ENCODE results near the gene SFTPD.

The SFTPD gene

GRCh38 chr10:79979310-79979975 is 30.5 kb upstream of the SFTPD start:
- TF ChIP-seq, protein P1, sequence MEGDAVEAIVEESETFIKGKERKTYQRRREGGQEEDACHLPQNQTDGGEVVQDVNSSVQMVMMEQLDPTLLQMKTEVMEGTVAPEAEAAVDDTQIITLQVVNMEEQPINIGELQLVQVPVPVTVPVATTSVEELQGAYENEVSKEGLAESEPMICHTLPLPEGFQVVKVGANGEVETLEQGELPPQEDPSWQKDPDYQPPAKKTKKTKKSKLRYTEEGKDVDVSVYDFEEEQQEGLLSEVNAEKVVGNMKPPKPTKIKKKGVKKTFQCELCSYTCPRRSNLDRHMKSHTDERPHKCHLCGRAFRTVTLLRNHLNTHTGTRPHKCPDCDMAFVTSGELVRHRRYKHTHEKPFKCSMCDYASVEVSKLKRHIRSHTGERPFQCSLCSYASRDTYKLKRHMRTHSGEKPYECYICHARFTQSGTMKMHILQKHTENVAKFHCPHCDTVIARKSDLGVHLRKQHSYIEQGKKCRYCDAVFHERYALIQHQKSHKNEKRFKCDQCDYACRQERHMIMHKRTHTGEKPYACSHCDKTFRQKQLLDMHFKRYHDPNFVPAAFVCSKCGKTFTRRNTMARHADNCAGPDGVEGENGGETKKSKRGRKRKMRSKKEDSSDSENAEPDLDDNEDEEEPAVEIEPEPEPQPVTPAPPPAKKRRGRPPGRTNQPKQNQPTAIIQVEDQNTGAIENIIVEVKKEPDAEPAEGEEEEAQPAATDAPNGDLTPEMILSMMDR (IDR thresholded peaks at IDR 0.05), result no peak
- no peak for DNase-seq (ENCODE audit: low spot score)
- no peak overlapping the region for H3K4me3 ChIP-seq
- H3K27ac ChIP-seq, result no peak overlapping the region

- no peak for DNase-seq (ENCODE audit: low spot score)
- H3K4me3 ChIP-seq, result no peak overlapping the region
- TF ChIP-seq, protein P1 (IDR thresholded peaks at IDR 0.05), result no peak
- H3K27ac ChIP-seq, result no peak overlapping the region
These were observed 28.1 kb upstream of the SFTPD start for GRCh38 chr10:79976999-79977398.

GRCh38 chr10:79970062-79970461 is 21.2 kb upstream of the SFTPD start:
- TF ChIP-seq, protein P1 (IDR thresholded peaks at IDR 0.05), result no peak
- H3K27ac ChIP-seq, result no peak overlapping the region
- no peak overlapping the region for H3K4me3 ChIP-seq
- DNase-seq (ENCODE audit: low spot score), result no peak

DNA sequence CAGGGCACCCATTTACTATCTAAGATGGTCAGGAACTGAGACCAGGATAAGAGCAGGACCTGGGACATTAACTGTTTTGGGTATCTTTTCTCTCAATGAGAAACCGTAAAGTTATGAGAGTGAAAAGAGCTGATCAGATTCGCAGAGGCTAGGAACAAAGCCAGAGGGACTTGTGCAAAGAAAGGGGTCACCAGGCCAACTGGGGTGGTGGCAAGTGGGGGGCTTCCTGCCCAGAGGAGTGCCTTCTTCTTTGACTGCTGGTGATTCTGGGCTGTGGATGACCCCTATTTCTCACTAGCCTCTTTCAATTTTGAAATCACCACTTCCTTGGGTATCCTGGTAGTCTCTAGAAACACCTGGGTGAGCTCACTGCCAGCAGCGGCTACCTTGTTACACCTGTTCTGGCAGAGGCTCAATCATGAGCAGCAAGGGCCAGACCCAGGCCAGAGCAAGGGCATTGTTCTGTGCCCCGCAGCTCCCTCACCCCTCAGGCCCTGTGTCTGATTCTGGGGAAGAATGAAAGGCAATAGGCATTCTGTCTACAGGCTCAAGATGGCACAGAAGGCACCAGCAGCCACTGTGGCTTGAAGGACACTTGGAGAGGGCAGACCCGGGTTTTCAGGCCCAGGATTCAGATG is 999 bp downstream of the SFTPD start:
- TF ChIP-seq, protein P1 (IDR thresholded peaks at IDR 0.05), result no peak
- no peak overlapping the region for H3K4me3 ChIP-seq
- no peak for DNase-seq (ENCODE audit: low spot score)
- H3K27ac ChIP-seq, result no peak overlapping the region

- H3K4me3 ChIP-seq, result no peak overlapping the region
- TF ChIP-seq, protein P1 (IDR thresholded peaks at IDR 0.05), result no peak
- H3K27ac ChIP-seq, result no peak overlapping the region
These were observed 1.9 kb downstream of the SFTPD start for GRCh38 chr10:79947083-79947415.

DNA sequence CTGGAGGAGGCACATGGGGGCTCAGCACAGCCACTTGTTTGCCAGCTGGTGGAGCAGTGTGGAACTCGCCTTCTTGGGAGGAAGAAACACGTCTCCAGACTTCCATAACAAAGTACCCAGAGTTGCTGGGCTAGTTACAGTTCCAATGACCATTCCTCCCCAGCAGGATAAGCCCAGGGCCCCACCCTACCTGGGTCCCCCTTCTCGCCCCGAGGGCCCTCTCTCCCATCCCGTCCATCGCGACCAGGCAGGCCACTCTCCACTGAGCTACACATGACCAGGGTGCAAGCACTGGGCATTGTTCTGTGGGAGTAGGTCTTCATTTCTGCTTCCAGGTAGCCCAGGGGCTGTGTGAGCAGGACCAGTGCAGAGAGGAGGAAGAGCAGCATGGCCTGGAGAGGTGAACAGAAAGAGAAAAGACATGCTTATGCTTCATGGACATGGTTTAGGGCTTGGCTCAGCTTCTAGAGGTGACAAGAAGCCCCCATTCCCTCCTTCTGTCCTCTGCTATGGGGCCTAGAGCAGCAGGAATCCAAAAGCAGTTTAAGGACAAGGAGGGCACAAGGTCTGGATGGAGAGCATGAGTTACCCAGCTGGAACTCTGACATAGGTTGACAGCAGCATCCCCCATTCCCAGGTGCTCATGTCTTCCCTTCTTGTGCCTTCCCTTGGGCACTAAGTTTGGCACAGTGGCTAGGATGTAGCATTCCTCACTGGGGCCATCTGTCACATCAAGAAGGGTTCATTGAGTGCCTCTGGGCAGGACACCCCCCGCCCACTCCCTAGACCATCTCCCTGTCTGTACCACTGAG is 2.4 kb downstream of the SFTPD start:
- DNase-seq (ENCODE audit: low spot score), result no peak
- no peak overlapping the region for H3K4me3 ChIP-seq
- TF ChIP-seq, protein P1 (IDR thresholded peaks at IDR 0.05), result no peak
- no peak overlapping the region for H3K27ac ChIP-seq

More at GRCh38 chr10:79947083-79947415, 1.9 kb downstream of the SFTPD start:
- DNase-seq (ENCODE audit: low spot score), result no peak

Measured in coronary artery (tissue), 2 donors.